ENCODE results near the gene UBE2QL1.

UBE2QL1 gene

DNA sequence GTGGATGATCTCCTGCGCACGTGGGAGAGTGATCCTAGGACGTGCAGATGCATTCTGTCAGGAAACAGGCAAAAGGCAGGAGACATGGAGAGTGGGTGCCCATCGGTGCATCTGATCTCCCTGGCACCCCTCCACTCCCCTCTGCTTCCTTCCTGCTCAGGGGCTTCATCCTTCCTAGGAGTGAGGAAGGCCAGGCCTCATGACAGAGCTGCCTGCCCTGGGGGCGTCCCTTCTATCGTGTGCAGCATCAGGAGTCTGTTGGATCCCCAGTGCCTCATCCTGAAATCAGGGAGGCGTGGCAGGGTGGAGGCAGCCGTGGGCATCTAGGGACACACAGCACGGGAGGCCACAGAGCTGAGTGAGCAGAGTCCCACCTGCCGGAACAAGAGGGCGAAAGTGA is 30.1 kb downstream of the UBE2QL1 start:
- no peaks in the 10 kb centered on the region for H4K20me1 ChIP-seq (ENCODE audit: low read depth, low read length)
- H3K4me3 ChIP-seq (ENCODE audit: insufficient read depth, low read length, poor library complexity, severe bottlenecking): no peak overlapping the region
- no peaks in the 10 kb centered on the region for H3K36me3 ChIP-seq (ENCODE audit: low read length)
- no peak overlapping the region for H3K4me2 ChIP-seq (ENCODE audit: low read depth, low read length, poor library complexity, severe bottlenecking)
- no peaks in the 10 kb centered on the region for H3K27me3 ChIP-seq (ENCODE audit: low read length)
- H3K79me2 ChIP-seq (ENCODE audit: insufficient read depth, low read length): no peaks in the 10 kb centered on the region
- no peak for TF ChIP-seq EZH2phosphoT487 (conservative IDR thresholded peaks at IDR 0.05; ENCODE audit: low read length)
- TF ChIP-seq, protein P1, sequence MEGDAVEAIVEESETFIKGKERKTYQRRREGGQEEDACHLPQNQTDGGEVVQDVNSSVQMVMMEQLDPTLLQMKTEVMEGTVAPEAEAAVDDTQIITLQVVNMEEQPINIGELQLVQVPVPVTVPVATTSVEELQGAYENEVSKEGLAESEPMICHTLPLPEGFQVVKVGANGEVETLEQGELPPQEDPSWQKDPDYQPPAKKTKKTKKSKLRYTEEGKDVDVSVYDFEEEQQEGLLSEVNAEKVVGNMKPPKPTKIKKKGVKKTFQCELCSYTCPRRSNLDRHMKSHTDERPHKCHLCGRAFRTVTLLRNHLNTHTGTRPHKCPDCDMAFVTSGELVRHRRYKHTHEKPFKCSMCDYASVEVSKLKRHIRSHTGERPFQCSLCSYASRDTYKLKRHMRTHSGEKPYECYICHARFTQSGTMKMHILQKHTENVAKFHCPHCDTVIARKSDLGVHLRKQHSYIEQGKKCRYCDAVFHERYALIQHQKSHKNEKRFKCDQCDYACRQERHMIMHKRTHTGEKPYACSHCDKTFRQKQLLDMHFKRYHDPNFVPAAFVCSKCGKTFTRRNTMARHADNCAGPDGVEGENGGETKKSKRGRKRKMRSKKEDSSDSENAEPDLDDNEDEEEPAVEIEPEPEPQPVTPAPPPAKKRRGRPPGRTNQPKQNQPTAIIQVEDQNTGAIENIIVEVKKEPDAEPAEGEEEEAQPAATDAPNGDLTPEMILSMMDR (IDR thresholded peaks at IDR 0.05; ENCODE audit: insufficient read depth, low read length, poor library complexity, severe bottlenecking): no peak
- no peak overlapping the region for H2AFZ ChIP-seq (ENCODE audit: low read depth, low read length, severe bottlenecking)
- no peak overlapping the region for H3K9ac ChIP-seq (ENCODE audit: low read length)
- no peak overlapping the region for H3K27ac ChIP-seq (ENCODE audit: low read depth, low read length)
- no peaks in the 10 kb centered on the region for H3K9me2 ChIP-seq (replicated peaks; ENCODE audit: insufficient read depth, low read length)
- no peaks in the 10 kb centered on the region for H3K9me3 ChIP-seq (ENCODE audit: insufficient read depth, low read length)
- H3F3A ChIP-seq (ENCODE audit: insufficient read depth): no peaks in the 10 kb centered on the region

DNA sequence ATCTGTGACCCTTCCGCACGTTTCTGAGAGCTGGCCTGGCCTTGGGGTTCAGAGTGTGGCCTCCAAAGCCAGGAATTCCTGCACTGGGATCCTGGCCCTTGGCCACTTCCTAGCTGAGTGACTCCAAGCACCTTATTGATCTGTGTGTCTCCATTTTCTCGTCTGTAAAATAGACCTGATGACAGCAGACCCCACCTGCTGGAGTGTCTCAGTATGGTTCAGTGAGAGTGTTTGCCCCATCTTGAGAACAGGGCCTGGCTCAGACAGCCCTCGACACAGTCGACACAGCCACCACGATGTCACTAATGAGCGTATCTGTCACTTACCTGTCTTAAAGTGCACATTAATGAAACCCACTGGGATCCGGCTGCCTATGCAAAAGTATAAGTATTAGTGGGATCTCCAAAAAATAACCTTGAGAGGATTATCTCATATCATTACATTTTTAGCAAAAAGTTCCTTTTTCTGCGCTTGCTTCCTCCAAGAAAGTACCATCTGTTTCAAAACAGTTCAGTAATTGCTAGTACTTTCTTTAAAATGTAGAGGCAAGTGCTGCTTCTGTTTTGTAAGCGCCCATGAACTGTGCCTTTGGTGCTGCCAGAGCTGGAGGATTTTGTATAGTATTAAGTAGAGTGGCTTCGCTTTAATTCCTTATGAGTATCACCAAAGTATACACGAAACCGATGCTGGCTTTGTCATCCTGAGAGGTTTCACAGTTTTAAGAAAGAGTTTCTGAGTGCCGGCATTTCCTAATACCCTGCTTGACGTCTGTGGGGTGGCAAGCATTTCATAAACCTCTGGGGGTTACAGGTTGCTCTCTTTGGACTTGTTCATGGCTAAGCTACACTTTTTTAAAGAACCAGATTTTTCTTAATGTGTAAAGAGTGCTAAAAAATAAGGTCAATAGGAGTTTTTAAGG is 31.7 kb downstream of the UBE2QL1 start:
- no peak overlapping the region for H3K4me3 ChIP-seq (ENCODE audit: insufficient read depth, low read length, poor library complexity, severe bottlenecking)
- no peak overlapping the region for H2AFZ ChIP-seq (ENCODE audit: low read depth, low read length, severe bottlenecking)
- no peaks in the 10 kb centered on the region for H3K27me3 ChIP-seq (ENCODE audit: low read length)
- no peaks in the 10 kb centered on the region for H3K9me2 ChIP-seq (replicated peaks; ENCODE audit: insufficient read depth, low read length)
- no peaks in the 10 kb centered on the region for H3F3A ChIP-seq (ENCODE audit: insufficient read depth)
- no peaks in the 10 kb centered on the region for H4K20me1 ChIP-seq (ENCODE audit: low read depth, low read length)
- H3K36me3 ChIP-seq (ENCODE audit: low read length): no peaks in the 10 kb centered on the region
- no peak overlapping the region for H3K27ac ChIP-seq (ENCODE audit: low read depth, low read length)
- H3K9me3 ChIP-seq (ENCODE audit: insufficient read depth, low read length): no peaks in the 10 kb centered on the region
- TF ChIP-seq EZH2phosphoT487 (conservative IDR thresholded peaks at IDR 0.05; ENCODE audit: low read length): 0 out of 2 replicates have a peak, but pooled peaks have one; percentile 56
- TF ChIP-seq, protein P1 (IDR thresholded peaks at IDR 0.05; ENCODE audit: insufficient read depth, low read length, poor library complexity, severe bottlenecking): no peak
- H3K4me2 ChIP-seq (ENCODE audit: low read depth, low read length, poor library complexity, severe bottlenecking): no peak overlapping the region
- no peak overlapping the region for H3K9ac ChIP-seq (ENCODE audit: low read length)
- H3K79me2 ChIP-seq (ENCODE audit: insufficient read depth, low read length): no peaks in the 10 kb centered on the region

- Histone ChIP-seq H3K4me2 (ENCODE audit: low read depth, low read length, poor library complexity, severe bottlenecking) (no peak overlapping the region), H2AFZ (ENCODE audit: low read depth, low read length, severe bottlenecking) (no peak overlapping the region), H3K9ac (ENCODE audit: low read length) (no peak overlapping the region), H3K9me2 (replicated peaks; ENCODE audit: insufficient read depth, low read length) (no peaks in the 10 kb centered on the region), H3K27ac (ENCODE audit: low read depth, low read length) (no peak overlapping the region), H3K79me2 (ENCODE audit: insufficient read depth, low read length) (no peaks in the 10 kb centered on the region), H3K27me3 (ENCODE audit: low read length) (no peaks in the 10 kb centered on the region), H3K9me3 (ENCODE audit: insufficient read depth, low read length) (no peaks in the 10 kb centered on the region), H3K4me3 (ENCODE audit: insufficient read depth, low read length, poor library complexity, severe bottlenecking) (no peak overlapping the region), H4K20me1 (ENCODE audit: low read depth, low read length) (no peaks in the 10 kb centered on the region), H3K36me3 (ENCODE audit: low read length) (no peaks in the 10 kb centered on the region), H3F3A (ENCODE audit: insufficient read depth) (no peaks in the 10 kb centered on the region)
- TF ChIP-seq EZH2phosphoT487 (conservative IDR thresholded peaks at IDR 0.05; ENCODE audit: low read length): no peak
- TF ChIP-seq, protein P1 (IDR thresholded peaks at IDR 0.05; ENCODE audit: insufficient read depth, low read length, poor library complexity, severe bottlenecking): no peak
These were observed 34.1 kb downstream of the UBE2QL1 start for GRCh38 chr5:6482735-6483134.

All from SU-DHL-6 (cell line).